Smooth muscle cell (in vitro differentiated cells): ENCODE results near the gene COX6B1. TPM values are rescaled to one million over a fixed set of nuclear protein-coding genes. Genes with fewer than 3 reads are reported as not detected.

Experiments
- DNase-seq: peaks from one replicate; lab custom pipeline; 2025; ENCODE audit not compliant: unreplicated experiment; lab: John Stamatoyannopoulos, UW
- H2AFZ ChIP-seq: fragments of 200-600 bp; sonication (generic); 2 replicates; pipeline ENCODE4 v1.6.0; 2016; ENCODE audit warnings: antibody characterized with exemption, low read depth, mild to moderate bottlenecking
- H3F3A ChIP-seq: fragments of 200-600 bp; sonication (generic); 2 replicates; pipeline ENCODE4 v1.6.0; 2017; ENCODE audit warnings: antibody characterized with exemption, low read depth
- H3K27ac ChIP-seq: fragments of 200-600 bp; sonication (generic); 2 replicates; pipeline ENCODE4 v1.5.1; 2016; ENCODE audit warnings: low read depth, mild to moderate bottlenecking
- H3K27me3 ChIP-seq: fragments of 200-600 bp; sonication (generic); 2 replicates; pipeline ENCODE4 v1.6.1; 2016; ENCODE audit warnings: low read depth, mild to moderate bottlenecking
- H3K36me3 ChIP-seq: fragments of 200-600 bp; sonication (generic); 2 replicates; pipeline ENCODE4 v1.5.1; 2016; ENCODE audit warnings: low read depth
- H3K4me1 ChIP-seq: fragments of 200-600 bp; sonication (generic); 2 replicates; pipeline ENCODE4 v1.5.1; 2016; ENCODE audit warnings: low read depth
- H3K4me2 ChIP-seq: fragments of 200-600 bp; sonication (generic); 2 replicates; pipeline ENCODE4 v1.6.0; 2016; ENCODE audit warnings: mild to moderate bottlenecking
- H3K4me3 ChIP-seq: fragments of 200-600 bp; sonication (generic); 2 replicates; pipeline ENCODE4 v1.5.1; 2016; ENCODE audit warnings: mild to moderate bottlenecking
- H3K79me2 ChIP-seq: fragments of 200-600 bp; sonication (generic); 2 replicates; pipeline ENCODE4 v1.6.0; 2016; ENCODE audit warnings: low read depth, mild to moderate bottlenecking
- H3K9ac ChIP-seq: fragments of 200-600 bp; sonication (generic); 2 replicates; pipeline ENCODE4 v1.6.0; 2016; ENCODE audit warnings: low read depth
- H3K9me3 ChIP-seq: fragments of 200-600 bp; sonication (generic); replicated peaks from 2 replicates; pipeline ENCODE4 v1.5.1; 2016; ENCODE audit warnings: low read depth
- H4K20me1 ChIP-seq: fragments of 200-600 bp; sonication (generic); 2 replicates; pipeline ENCODE4 v1.6.0; 2016; ENCODE audit warnings: low read depth
- CTCF ChIP-seq: fragments of 200-600 bp; sonication (generic); IDR thresholded peaks from 2 replicates; pipeline ENCODE4 v1.5.1; 2017; ENCODE audit warnings: borderline replicate concordance, mild to moderate bottlenecking, antibody characterized with exemption; ENCODE audit not compliant: insufficient read depth, poor library complexity, severe bottlenecking
- WGBS: methylation state at CpG from one replicate; pipeline ENCODE4 v1.1.7; 2016; ENCODE audit warnings: low lambda C conversion rate; 5-methylcytosine and 5-hydroxymethylcytosine counted together
- polyA plus RNA-seq: library from polyadenylated mRNA; unstranded; fragments of >200 nt; fragmentation: Nextera tagmentation; extraction: Ambion mirVana; gene quantifications from 2 replicates; pipeline ENCODE4 v1.2.1, GENCODE V29; 2016
- total RNA-seq: library from RNA; depleted of rRNA; stranded (reverse); fragments of >200 nt; gene quantifications from 2 replicates; pipeline ENCODE4 v1.2.3, GENCODE V29; 2014

Gene COX6B1
- total and polyA plus RNA-seq, 2 experiments from 2014 or later: 622 to 971 TPM

- no peaks in the 10 kb centered on the region for H3K9me3 ChIP-seq
- TF ChIP-seq CTCF: no peak
- DNase-seq: no peak
- H4K20me1 ChIP-seq: no peaks in the 10 kb centered on the region
- no peaks in the 10 kb centered on the region for H3K4me1 ChIP-seq
- H2AFZ ChIP-seq: no peak overlapping the region
- no peaks in the 10 kb centered on the region for H3K27me3 ChIP-seq
- no peak overlapping the region for H3K4me3 ChIP-seq
- no peak overlapping the region for H3K4me2 ChIP-seq
- H3K36me3 ChIP-seq: no peaks in the 10 kb centered on the region
- H3K79me2 ChIP-seq: no peaks in the 10 kb centered on the region
- no peak overlapping the region for H3K27ac ChIP-seq
- H3F3A ChIP-seq: no peaks in the 10 kb centered on the region
- no peak overlapping the region for H3K9ac ChIP-seq
- 25% methylated on average over 8 of the region's 8 CpGs for WGBS
These were observed 45.3 kb downstream of the COX6B1 start for GRCh38 chr19:35693422-35693821.

- H3F3A ChIP-seq: no peaks in the 10 kb centered on the region
- no peaks in the 10 kb centered on the region for H4K20me1 ChIP-seq
- peak; percentile 33 for DNase-seq
- H3K79me2 ChIP-seq: no peaks in the 10 kb centered on the region
- H3K9me3 ChIP-seq: no peaks in the 10 kb centered on the region
- WGBS: 46% methylated on average over 8 of the region's 8 CpGs
- no peak overlapping the region for H2AFZ ChIP-seq
- H3K27ac ChIP-seq: no peak overlapping the region
- no peaks in the 10 kb centered on the region for H3K4me1 ChIP-seq
- H3K4me2 ChIP-seq: no peak overlapping the region
- H3K4me3 ChIP-seq: no peak overlapping the region
- peak; percentile 93 for TF ChIP-seq CTCF
- no peaks in the 10 kb centered on the region for H3K27me3 ChIP-seq
- H3K9ac ChIP-seq: no peak overlapping the region
- no peaks in the 10 kb centered on the region for H3K36me3 ChIP-seq
These were observed 45.9 kb downstream of the COX6B1 start for GRCh38 chr19:35693835-35694599.

GRCh38 chr19:35695895-35696422, 47.8 kb downstream of the COX6B1 start:
- no peak overlapping the region for H3K27ac ChIP-seq
- 87% methylated on average over 2 of the region's 2 CpGs for WGBS
- DNase-seq: no peak

More at GRCh38 chr19:35695895-35696422, 47.8 kb downstream of the COX6B1 start:
- no peaks in the 10 kb centered on the region for H3K4me1 ChIP-seq
- H3K27me3 ChIP-seq: no peaks in the 10 kb centered on the region
- H3K36me3 ChIP-seq: no peaks in the 10 kb centered on the region
- H3K4me2 ChIP-seq: no peak overlapping the region
- H3F3A ChIP-seq: no peaks in the 10 kb centered on the region
- no peak for TF ChIP-seq CTCF
- H3K9ac ChIP-seq: no peak overlapping the region
- H3K9me3 ChIP-seq: no peaks in the 10 kb centered on the region
- H3K79me2 ChIP-seq: no peaks in the 10 kb centered on the region
- H2AFZ ChIP-seq: no peak overlapping the region
- H3K4me3 ChIP-seq: no peak overlapping the region
- no peaks in the 10 kb centered on the region for H4K20me1 ChIP-seq
